ENCODE measurements around the gene PTPRG. TPM values are rescaled to one million over a fixed set of nuclear protein-coding genes. Genes with fewer than 3 reads are reported as not detected.

Gene PTPRG
- total RNA-seq, 1 experiment from 2014 or later = 69.3 TPM

DNA sequence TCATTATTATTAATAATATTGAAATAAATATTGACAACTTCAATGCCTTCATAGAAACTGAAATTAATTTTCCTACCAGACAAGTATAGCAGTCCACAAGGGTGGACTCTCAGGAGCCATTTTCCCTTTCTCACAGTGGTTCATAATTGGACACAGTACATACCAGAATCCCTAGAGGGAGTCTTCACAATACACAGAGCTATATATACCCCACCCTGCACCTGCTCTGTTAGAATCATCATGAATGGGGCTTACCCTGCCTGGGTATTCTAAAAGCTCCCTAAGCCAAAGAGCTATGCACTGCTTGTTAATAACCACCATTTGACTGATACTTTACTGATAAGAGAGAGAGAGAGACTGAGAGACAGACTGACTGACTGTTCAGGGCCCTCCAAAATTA lies 677.1 kb downstream of the PTPRG start:
- Histone ChIP-seq H3K23me2 (ENCODE audit: insufficient read length, low read depth, low read length, poor library complexity, severe bottlenecking) (no peaks in the 10 kb centered on the region), H2BK15ac (ENCODE audit: low read depth, low read length) (no peak overlapping the region), H3K9me3 (ENCODE audit: control insufficient read depth, low read depth, low read length) (no peaks in the 10 kb centered on the region), H4K20me1 (ENCODE audit: control insufficient read depth, insufficient read depth, insufficient read length) (peaks cover 2% of the 10 kb centered on the region), H4K8ac (replicated peaks; ENCODE audit: insufficient read length, low read depth, low read length) (no peak overlapping the region), H4K91ac (ENCODE audit: insufficient read length, low read depth, low read length) (no peak overlapping the region), H3K18ac (ENCODE audit: insufficient read length, low read depth, low read length) (no peak overlapping the region), H3K27ac (ENCODE audit: insufficient read length, low read depth, low read length) (no peak overlapping the region), H2AFZ (ENCODE audit: low read length) (no peak overlapping the region), H2BK5ac (ENCODE audit: insufficient read length, low read length) (no peak overlapping the region), H3K56ac (ENCODE audit: insufficient read length, low read depth, low read length) (no peak overlapping the region), H3K4me1 (ENCODE audit: insufficient read depth, low read length) (peaks cover 6% of the 10 kb centered on the region; the same call in 1 of the 2 replicates), H2BK120ac (ENCODE audit: low read depth, low read length, poor library complexity, severe bottlenecking) (no peak overlapping the region), H2AK5ac (ENCODE audit: insufficient read length, low read length) (no peak overlapping the region), H3K23ac (ENCODE audit: insufficient read length, low read depth, low read length) (no peak overlapping the region), H4K5ac (ENCODE audit: insufficient read length, low read depth, low read length) (no peak overlapping the region), H2BK12ac (ENCODE audit: insufficient read length, low read depth, low read length) (no peak overlapping the region), H3T11ph (ENCODE audit: low read length) (no peak overlapping the region), H2BK20ac (ENCODE audit: low read depth, low read length, poor library complexity, severe bottlenecking) (no peak overlapping the region), H3K79me2 (ENCODE audit: insufficient read depth, low read length) (no peaks in the 10 kb centered on the region), H3K9ac (ENCODE audit: extremely low read depth, insufficient read length, low read length) (no peak overlapping the region), H3K79me1 (ENCODE audit: insufficient read depth, low read depth, low read length, poor library complexity, severe bottlenecking) (no peaks in the 10 kb centered on the region), H3K4me2 (ENCODE audit: insufficient read depth, insufficient read length, low read length) (no peak overlapping the region), H3K4ac (ENCODE audit: low read depth, low read length) (no peak overlapping the region), H3K27me3 (ENCODE audit: insufficient read depth, low read length) (no peaks in the 10 kb centered on the region), H3K14ac (ENCODE audit: insufficient read depth, low read length) (no peak overlapping the region)
- no peak overlapping the region for H3K4me3 Mint-ChIP-seq
- H3K27ac Mint-ChIP-seq = no peak overlapping the region
- no peaks in the 10 kb centered on the region; a peak in 2 of 7 replicates for H3K36me3 Mint-ChIP-seq (ENCODE audit: insufficient read depth in 1 of 3, low read depth in 3 of 3)
- peaks cover 26 to 27% of the 10 kb centered on the region in 2 experiments for H3K4me1 Mint-ChIP-seq
- no peaks in the 10 kb centered on the region for H3K9me3 Mint-ChIP-seq
- DNase-seq = no peak
- H3K27me3 Mint-ChIP-seq (ENCODE audit: low read depth) = no peaks in the 10 kb centered on the region
- TF ChIP-seq, protein P1, sequence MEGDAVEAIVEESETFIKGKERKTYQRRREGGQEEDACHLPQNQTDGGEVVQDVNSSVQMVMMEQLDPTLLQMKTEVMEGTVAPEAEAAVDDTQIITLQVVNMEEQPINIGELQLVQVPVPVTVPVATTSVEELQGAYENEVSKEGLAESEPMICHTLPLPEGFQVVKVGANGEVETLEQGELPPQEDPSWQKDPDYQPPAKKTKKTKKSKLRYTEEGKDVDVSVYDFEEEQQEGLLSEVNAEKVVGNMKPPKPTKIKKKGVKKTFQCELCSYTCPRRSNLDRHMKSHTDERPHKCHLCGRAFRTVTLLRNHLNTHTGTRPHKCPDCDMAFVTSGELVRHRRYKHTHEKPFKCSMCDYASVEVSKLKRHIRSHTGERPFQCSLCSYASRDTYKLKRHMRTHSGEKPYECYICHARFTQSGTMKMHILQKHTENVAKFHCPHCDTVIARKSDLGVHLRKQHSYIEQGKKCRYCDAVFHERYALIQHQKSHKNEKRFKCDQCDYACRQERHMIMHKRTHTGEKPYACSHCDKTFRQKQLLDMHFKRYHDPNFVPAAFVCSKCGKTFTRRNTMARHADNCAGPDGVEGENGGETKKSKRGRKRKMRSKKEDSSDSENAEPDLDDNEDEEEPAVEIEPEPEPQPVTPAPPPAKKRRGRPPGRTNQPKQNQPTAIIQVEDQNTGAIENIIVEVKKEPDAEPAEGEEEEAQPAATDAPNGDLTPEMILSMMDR (conservative IDR thresholded peaks at IDR 0.05) = no peak
